Heart left ventricle (tissue), 13 donors: ENCODE measurements around the gene NDUFAF7.

ENCODE experiments used
- CTCF ChIP-seq, 12 donors: fragments of 200-600 bp; sonication (generic) in 4 of 12; IDR thresholded peaks; one replicate each; pipeline versions ENCODE4 v1.5.0 to v1.8.0; 2018 to 2022; ENCODE audit warnings: antibody characterized with exemption in 12 of 12, mild to moderate bottlenecking in 5 of 12
- POLR2A ChIP-seq, 2 donors: fragments of 450-650 bp; IDR thresholded peaks; one replicate each; pipeline ENCODE4 v1.6.1; 2017; ENCODE audit warnings: antibody characterized with exemption in 2 of 2, mild to moderate bottlenecking in 2 of 2, moderate library complexity in 2 of 2
- donor health status: ischemic (EF 13 %, LVEDD 7.1; RV severe dilation, severe dysfunction).
- donor health status: DM: no; HTN: yes; CAD: no.
- donor health status: DM: no; HTN: no; CAD: no.
- donor health status: ischemic (EF 25% LVEDD 6.9; RV normal size, moderate dysfunction).
- donor health status: ischemic (EF 25% LVEDD 5.7; RV mildly dilated, moderate dysfunction).
- donor health status: ischemic (EF 35%, LVEDD 5.7; RV mildly dilated, moderate dysfunction).
- donor health status: nonischemic (EF 11% LVEDD 7.7; RV severe dilation, severe dysfunction).
- donor health status: DM: yes; HTN: yes; CAD: no.
- donor health status: PGD.
- donor health status: ischemic (EF 29% LVEDD 5.4; RV normal size, mild dysfunction).
- donor health status: nonischemic (EF 23%, LVEDD 6.1; RV moderate dilation, normal function).

GRCh38 chr2:37211212-37211611 is 20.2 kb upstream of the NDUFAF7 start:
- TF ChIP-seq CTCF (IDR thresholded peaks at IDR 0.05), result no peak
- no peak for TF ChIP-seq POLR2A (IDR thresholded peaks at IDR 0.05)
